ENCODE measurements around the gene ZNF407.

DNA sequence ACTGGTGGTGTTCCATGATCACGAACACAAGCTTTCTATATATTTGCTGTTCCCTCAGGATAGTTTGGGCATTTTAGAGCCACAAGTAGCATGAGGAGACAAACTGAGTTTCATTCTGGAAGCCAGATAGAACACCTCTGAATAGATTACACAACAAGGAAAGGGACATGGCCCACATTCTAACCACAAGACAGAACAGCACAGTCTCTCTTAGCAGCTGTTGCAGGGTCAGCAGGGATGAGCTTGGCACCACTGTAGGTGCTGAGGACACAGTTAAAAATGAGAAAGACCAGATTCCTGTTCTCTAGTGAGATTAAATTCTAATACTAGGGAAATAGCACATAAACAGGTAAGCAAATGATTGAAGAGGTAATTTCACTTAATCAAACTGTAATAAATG is 235.3 kb downstream of the ZNF407 start:
- TF ChIP-seq POLR2A (IDR thresholded peaks at IDR 0.05) (no peak), CTCF (IDR thresholded peaks at IDR 0.05) (no peak)

Data from adrenal gland (tissue), 5 donors.